ENCODE results near the gene SDCCAG8.

DNA sequence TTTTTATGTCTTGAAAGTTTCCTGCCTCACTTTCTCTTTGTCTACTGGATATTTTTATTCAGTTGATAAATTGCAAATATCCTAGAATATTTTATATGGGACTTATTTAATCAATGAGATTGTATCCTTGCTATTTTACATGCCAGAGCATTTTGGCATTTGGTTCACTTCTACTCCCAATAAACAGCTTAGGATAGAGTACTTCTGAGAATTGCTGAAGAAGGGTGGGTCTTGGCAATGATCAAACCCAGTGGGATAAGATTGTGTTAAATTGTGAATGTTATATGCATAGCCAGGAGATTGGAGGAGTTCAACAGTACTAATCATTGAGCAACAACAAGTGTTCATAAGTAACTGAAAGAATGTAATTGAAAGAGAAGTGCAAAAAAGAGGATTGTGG, 60.1 kb downstream of the SDCCAG8 start:
- TF ChIP-seq, protein P1, sequence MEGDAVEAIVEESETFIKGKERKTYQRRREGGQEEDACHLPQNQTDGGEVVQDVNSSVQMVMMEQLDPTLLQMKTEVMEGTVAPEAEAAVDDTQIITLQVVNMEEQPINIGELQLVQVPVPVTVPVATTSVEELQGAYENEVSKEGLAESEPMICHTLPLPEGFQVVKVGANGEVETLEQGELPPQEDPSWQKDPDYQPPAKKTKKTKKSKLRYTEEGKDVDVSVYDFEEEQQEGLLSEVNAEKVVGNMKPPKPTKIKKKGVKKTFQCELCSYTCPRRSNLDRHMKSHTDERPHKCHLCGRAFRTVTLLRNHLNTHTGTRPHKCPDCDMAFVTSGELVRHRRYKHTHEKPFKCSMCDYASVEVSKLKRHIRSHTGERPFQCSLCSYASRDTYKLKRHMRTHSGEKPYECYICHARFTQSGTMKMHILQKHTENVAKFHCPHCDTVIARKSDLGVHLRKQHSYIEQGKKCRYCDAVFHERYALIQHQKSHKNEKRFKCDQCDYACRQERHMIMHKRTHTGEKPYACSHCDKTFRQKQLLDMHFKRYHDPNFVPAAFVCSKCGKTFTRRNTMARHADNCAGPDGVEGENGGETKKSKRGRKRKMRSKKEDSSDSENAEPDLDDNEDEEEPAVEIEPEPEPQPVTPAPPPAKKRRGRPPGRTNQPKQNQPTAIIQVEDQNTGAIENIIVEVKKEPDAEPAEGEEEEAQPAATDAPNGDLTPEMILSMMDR (IDR thresholded peaks at IDR 0.05; ENCODE audit: low read depth, low read length), result no peak
- TF ChIP-seq EZH2phosphoT487 (IDR thresholded peaks at IDR 0.05; ENCODE audit: low read depth), result no peak
